ENCODE results near the gene RNF4.
"Not testable (repeated sequence)": the region's sequence is repeated elsewhere in the genome, so short reads cannot be mapped to it uniquely, and the experiment has no call there.

The RNF4 gene

DNA sequence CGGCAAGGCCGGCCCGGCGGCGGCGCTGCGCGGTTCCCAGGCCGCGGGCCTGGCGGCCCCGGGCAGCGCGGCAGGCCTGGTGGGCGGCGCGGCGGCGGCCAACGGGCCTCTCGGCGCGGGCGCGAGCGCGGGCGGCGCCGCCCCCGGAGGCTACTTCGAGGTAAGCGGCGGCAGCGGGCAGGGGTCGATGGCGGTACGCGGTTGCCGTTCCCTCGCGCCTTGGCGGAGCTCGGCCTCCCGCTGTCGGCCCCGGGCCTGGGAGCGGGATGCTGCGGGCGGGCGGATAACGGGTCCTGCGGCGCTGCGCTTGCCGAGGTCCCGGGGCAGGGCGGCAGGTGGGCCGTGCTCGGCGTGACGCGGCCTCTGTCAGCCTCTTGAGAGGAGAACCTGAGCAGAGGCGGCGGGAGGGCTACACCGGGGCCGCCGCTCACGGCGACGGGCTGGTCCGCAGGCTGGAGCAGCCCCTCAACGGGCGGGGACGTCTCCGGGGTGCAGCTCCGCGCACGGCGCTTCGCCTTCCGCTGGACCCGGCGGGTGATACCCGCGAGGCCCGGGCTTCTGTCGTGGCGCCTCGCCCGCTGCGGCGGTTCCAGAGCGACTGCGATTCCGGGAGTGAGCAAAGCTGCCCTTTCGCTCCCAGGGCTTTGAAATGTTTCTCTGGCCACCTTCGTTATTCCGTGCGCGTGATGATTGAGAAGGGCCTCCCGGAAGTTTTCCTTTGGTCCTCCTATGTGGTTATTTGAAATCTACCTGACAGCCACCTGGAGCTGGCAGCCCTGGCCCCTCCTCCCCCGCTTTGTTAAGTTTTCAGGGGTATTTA is 68.3 kb downstream of the RNF4 start:
- peak overlapping the region; percentile 95 for H3K4me3 ChIP-seq (ENCODE audit: low read length)
- no peak for TF ChIP-seq ZNF274 (IDR thresholded peaks at IDR 0.05; ENCODE audit: low read depth, low read length)

DNA sequence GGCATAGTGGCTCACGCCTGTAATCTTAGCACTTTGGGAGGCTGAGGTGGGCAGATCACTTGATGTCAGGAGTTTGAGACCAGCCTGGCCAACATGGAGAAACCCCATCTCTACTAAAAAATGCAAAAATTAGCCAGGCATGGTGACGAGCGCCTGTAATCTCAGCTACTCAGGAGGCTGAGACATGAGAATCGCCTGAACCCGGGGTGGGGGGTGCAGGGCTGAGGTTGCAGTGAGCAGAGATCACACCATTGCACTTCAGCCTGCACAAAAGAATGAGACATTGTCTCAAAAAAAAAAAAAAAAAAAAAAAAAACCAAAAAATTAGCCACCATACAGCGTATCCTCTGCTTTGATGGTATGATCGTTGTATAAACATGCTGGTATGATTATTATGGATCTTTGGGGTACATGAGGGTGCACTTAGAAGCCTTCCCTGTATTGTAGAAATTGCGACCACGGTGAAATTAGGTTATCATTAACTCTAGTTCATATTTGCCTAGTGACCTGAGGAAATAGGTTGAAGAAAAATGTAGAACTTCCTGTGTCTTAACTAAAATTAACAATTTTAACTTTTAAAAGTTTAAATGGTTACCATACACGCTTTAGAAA is 74.8 kb downstream of the RNF4 start:
- H3K4me3 ChIP-seq (ENCODE audit: low read length), result not testable (repeated sequence)

DNA sequence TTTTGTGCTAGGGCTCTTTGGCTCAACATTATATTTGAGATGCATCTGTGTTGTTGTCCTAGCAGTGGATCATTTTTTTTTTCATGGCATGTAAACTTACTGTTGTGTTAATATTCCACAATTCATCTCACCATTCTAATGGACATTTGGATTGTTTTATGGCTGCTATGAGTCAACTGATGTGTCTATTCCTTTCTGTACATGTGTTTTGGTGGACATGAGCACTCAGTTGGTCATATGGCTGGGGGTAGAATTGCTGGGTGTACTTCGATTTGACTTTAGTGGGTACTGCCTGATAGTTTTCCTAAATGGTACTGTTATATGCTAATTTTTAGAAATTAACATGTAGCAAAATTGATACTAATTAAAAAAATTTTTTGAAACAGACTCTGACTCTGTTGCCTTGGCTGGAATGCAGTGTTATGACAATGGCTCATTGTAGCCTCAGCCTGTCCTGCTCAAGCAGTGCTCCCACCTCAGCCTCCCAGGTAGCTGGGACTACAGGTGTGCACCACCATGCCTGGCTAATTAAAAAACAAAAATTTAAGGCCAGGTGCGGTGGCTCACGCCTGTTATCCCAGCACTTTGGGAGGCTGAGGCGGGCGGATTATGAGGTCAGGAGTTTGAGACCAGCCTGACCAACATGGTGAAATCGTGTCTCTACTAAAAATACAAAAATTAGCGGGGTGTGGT is 76.6 kb downstream of the RNF4 start:
- no peak for TF ChIP-seq ZNF274 (IDR thresholded peaks at IDR 0.05; ENCODE audit: low read depth, low read length)

DNA sequence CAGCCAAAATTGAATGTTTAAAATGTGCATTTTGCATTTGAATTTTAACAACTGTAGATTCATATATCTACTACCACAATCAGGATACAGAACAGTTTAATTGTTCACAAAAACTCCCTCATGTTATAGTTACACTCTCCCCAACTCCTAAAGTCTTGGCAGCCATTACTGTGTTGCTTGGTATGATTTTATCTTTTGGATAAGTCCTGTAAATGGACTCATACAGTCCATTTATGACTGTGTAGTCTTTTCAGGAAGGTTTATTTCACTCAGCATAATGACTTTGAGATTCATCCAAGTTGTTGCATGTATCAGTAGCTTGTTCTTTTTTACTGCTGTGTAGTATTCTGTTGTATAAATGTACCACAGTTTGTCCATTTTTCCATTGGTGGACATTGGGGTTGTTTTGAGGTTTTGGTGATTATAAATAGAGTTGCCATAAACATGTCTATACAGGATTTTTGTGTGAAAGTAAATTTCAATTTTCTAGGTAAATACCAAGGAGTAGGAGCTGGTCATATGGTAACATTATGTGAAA is 77.4 kb downstream of the RNF4 start:
- no peak for TF ChIP-seq ZNF274 (IDR thresholded peaks at IDR 0.05; ENCODE audit: low read depth, low read length)
- no peak overlapping the region for H3K4me3 ChIP-seq (ENCODE audit: low read length)

More for the DNA sequence above, 76.6 kb downstream of the RNF4 start:
- no peak overlapping the region for H3K4me3 ChIP-seq (ENCODE audit: low read length)

DNA sequence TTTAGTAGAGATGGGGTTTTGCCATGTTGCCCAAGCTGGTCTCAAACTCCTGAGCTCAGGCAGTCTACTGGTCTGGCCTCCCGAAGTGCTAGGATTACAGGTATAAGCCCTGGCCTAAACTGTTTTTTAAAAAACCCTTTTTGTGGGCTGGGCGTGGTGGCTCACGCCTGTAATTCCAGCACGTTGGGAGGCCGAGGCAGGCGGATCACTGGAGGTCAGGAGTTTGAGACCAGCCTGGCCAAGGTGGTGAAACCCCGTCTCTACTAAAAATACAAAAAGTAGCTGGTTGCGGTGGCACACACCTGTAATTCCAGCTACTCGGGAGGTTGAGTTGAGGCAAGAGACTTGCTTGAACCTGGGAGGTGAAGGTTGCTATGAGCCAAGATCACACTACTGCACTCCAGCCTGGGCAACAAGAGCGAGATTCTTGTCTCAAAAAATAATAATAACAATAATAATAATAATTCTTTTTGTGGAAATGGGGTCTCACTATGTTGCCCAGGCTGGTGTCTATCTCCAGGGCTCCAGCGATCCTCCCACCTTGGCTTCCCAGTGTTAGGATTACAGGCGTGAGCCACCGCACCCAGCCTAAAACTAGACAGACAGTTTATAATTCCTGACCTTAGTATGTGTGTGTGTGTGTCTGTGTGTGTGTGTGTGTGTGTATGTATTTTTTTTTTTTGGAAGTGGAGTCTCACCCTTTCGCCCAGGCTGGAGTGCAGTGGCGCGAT is 78.2 kb downstream of the RNF4 start:
- H3K4me3 ChIP-seq (ENCODE audit: low read length), result not testable (repeated sequence)

DNA sequence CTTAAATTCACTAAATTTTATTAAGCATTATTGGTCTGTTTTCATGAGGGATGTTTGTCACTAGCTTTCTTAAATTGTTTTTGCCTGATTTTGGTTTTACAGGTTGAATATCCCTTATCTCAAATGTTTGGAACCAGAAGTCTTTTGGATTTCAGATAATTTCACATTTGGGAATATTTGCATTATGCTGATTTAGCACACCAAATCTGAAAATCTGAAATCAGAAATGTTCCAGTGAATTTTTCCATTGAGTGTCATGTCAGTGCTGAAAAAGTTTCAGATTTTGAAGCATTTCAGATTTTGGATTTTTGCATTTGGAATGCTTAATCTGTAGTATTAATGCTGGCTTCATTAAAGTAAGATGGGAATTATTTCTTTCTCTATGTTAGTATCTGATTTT is 82.2 kb downstream of the RNF4 start:
- no peak for TF ChIP-seq ZNF274 (IDR thresholded peaks at IDR 0.05; ENCODE audit: low read depth, low read length)
- no peak overlapping the region for H3K4me3 ChIP-seq (ENCODE audit: low read length)

DNA sequence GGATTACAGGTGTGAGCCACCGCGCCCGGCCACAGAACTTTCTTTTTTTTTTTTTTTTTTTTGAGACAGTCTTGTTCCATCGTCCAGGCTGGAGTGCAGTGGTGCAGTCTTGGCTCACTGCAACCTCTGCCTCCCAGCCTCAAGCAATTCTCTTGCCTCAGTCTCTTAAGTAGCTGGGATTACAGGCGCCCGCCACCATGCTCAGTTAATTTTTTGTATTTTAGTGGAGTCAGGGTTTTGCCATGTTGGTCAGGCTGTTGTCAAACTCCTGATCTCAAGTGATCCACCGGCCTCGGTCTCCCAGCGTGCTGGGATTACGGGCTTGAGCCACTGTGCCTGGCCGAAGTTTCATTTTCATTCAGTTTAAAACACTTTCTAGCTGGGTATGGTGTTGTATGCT is 83.9 kb downstream of the RNF4 start:
- TF ChIP-seq ZNF274 (IDR thresholded peaks at IDR 0.05; ENCODE audit: low read depth, low read length), result no peak
- H3K4me3 ChIP-seq (ENCODE audit: low read length), result no peak overlapping the region

DNA sequence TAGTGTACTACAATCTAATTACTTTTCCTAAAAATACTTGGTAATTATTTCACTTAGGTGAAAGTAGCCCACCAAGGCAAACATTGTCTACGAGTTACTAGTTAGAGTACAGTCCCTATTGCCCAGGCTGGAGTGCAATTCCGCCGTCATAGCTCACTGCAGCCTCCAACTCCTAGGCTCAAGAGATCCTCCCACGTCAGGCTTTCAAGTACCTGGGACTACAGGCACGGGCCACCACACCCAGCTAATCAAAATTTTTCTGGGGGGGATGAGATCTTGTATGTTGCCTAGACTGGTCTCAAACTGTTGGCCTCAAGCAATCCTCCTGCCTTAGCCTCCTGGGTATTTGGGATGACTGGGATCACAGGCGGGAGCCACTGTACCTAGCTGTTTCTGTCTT is 89.4 kb downstream of the RNF4 start:
- TF ChIP-seq ZNF274 (IDR thresholded peaks at IDR 0.05; ENCODE audit: low read depth, low read length), result no peak
- no peak overlapping the region for H3K4me3 ChIP-seq (ENCODE audit: low read length)

DNA sequence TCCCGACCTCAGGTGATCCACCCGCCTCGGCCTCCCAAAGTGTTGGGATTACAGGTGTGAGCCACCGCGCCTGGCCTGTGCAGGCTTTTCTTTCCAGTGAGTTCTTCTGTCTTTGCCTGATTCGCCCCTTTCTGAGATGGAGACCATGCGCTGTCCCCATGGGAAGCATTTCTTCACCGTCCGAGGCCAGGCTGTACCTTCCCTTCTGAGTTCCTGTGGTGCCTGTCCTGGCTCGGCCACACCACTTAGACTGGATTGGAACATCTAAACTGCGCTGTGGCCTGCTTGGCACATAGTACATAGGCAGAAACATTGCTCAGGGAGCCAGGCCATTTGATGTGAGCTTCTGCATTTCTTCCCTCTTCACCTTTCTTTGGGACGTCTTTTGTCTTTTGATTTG is 91.3 kb downstream of the RNF4 start:
- TF ChIP-seq ZNF274 (IDR thresholded peaks at IDR 0.05; ENCODE audit: low read depth, low read length), result no peak
- no peak overlapping the region for H3K4me3 ChIP-seq (ENCODE audit: low read length)

Data from GM08714 (cell line).